ENCODE data around the gene HMCES.
"Not testable (repeated sequence)": the region's sequence is repeated elsewhere in the genome, so short reads cannot be mapped to it uniquely, and the experiment has no call there.

HMCES gene

DNA sequence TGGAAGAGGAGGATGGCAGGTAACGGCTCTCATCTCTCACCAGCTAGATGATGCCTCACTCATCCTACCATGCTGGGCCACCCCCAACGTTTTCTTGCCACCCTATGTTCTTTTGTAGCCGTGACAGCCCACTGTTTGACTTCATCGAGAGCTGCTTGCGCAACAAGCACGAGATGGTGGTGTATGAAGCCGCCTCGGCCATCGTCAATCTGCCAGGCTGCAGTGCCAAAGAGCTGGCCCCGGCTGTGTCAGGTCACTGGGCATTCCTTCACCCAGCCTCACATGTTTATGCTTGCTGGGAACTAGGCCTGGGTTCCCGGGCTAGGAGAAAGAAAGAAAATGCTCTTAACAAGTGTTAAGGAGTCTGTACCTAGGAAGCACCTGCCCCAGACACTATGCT is 21.1 kb upstream of the HMCES start:
- no peak for DNase-seq (ENCODE audit: low read depth)

DNA sequence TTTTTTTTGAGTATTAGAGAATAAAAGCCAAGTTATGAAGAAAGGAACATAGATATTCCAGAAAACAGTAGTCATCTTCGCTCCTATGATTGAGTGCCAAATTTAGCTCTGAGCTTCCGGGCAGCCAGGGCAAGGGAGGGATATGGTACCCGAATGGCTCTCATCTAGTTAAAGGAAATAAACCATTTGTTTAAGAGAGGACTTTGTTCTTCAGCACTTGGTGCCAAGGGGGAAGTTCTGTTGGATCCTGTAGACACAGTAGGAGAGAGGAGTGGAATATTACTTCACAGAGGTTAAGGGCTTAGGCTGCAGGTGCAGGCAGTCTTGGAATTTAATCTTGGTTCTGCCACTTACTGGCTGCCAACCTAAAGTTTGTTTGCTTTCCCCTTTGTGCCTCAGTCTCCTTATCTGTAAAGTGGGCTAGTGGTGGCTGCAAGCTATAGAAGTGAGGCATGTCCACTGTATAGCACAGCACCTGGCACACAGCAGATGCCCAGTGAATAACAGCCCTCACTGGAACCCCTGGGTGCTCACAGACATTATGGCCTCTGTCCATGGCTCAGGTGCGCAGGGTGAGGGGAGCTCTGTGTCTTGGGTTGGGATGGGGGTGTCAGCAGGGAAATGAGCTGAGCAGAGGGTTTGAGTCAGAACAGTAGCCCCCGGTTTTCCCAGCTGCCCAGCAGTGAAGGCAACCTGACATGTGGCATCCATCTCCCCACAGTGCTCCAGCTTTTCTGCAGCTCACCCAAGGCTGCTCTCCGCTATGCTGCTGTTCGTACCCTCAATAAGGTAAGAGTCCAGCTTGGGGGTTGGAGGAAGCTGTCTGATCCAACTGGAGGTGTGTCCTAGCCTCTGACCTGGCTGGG is 18.8 kb upstream of the HMCES start:
- no peak for DNase-seq (ENCODE audit: low read depth)

DNA sequence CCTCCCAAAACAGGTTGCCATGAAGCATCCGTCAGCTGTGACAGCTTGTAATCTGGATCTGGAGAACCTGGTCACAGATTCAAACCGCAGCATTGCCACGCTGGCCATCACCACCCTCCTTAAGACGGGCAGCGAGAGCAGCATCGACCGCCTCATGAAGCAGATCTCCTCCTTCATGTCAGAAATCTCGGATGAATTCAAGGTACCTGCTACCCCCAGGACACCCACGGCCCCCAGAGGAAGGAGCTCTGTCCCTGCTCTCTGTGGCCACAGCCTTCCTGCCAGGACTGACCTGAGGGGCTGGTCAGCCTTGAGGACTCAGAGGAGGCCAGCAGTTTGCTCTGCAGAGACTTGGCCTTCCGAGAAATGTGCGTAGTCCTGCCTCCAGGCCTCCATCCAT is 18.1 kb upstream of the HMCES start:
- DNase-seq (ENCODE audit: low read depth) = no peak

DNA sequence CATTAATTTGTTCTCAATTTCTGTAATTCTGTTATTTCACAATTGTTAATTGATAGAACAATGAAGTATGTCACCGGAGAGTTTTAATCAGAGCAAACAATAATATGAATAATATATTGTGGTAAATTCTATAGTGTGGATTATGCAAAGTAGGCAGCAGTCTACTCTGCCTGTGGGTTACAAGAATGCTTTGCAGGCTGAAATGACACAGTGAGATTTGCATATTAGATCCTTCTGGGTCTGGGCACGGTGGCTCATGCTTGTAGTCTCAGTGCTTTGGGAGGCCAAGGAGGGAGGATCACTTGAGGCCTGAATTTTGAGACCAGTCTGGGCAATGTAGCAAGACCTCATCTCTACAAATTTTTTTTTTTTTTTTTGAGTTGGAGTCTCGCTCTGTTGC is 16.8 kb upstream of the HMCES start:
- no peak for DNase-seq (ENCODE audit: low read depth)

DNA sequence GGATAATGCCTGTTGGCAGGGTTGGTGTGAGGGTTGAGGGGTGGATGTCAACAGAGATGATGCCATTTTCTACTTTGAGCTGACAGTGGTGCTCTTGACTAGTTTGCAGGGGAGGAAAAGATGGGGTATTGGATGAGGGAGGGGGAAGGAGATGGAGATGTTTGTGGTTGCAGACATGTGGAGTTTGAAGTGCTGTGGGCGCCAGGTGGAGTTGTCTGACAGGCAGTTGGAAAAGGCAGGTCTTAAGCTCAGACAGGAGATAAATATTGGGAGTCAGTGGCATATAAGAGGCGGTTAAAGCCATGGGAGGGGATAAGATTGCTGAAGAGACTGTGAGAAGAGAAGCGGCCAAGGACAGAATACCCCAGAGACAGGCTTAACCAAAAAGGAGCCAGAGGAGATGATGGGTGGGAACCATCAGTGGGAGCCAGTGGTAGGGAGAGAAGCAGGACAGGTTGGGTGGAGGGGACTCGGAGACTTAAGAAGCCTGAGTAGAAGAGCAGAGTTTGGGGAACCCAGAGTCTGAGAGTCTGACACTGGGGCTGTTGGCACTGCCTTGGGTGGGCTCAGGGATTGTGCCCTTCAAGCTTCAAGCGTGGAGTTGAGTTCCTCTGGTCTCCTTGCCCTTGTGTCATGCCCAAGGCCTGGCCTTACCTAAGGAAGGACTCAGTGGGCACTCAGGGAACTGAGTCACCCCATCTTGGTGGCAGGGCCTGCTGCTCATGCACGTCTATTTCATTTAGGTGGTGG is 15.3 kb upstream of the HMCES start:
- DNase-seq (ENCODE audit: low read depth) = no peak

DNA sequence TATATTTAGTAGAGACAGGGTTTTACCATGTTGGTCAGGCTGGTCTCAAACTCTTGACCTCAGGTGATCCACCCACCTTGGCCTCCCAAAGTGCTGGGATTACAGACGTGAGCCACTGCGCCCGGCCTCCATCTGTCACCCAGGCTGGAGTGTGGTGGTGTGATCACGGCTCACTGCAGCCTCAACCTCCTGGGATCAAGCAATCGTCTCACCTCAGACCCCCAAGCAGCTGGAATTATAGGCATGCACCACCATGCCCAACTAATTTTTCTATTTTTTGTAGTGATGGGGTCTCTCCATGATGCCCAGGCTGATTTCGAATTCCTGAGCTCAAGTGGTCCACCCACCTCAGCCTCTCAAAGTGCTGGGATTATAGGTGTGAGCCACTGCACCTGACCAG is 13.7 kb upstream of the HMCES start:
- DNase-seq (ENCODE audit: low read depth) = not testable (repeated sequence)

DNA sequence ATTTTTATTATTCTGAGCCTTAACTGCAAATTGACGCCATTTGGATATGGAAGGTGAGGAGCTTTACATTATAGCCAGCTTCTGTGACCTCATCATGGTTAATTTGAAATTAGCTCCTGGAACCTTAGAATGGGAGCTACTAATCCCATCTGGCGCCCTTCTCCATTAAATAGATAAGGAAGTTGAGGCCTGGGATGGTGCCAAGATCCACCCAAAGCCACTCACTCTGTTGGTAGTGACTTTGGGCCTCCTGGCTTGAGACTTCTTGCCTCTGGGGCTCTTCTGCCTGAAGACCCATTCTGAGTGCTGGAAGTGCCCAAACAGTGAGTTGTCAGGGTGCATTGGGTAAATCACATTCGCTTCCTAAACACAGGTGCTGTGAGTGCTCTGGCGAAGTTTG is 12.0 kb upstream of the HMCES start:
- no peak for DNase-seq (ENCODE audit: low read depth)

DNA sequence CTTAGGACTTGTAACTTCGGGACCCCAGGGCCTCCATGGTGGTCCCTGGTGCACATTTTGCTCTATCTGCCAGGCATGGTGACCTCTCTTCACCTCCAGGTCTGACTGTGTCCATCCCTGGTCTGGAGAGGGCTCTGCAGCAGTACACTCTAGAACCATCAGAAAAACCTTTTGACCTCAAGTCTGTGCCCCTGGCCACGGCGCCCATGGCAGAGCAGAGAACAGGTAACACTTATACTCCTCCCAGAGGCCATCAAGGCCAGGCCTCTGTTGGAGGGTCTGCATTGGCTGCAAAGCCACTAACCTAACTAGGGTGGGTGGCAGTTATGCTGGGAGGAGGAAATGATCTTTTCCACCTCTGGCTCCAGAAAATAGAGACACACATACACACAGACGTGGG is 10.3 kb upstream of the HMCES start:
- no peak for DNase-seq (ENCODE audit: low read depth)

DNA sequence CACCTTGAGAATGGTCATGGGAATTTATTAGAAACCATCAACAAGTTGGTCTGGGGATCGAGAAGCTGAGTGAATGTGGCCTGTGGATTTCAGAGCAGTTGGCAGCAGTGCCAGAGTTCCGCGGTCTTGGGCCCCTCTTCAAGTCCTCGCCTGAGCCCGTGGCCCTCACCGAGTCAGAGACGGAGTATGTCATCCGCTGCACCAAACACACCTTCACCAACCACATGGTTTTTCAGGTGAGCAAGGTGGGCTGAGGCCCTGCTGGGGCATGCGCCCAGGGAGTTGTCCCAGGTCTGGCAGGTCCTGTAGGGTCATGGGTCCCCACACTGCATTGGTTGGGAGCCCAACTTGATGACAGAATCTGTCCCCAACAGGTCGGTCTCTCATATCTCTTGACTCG is 7.0 kb upstream of the HMCES start:
- no peak for DNase-seq (ENCODE audit: low read depth)

DNA sequence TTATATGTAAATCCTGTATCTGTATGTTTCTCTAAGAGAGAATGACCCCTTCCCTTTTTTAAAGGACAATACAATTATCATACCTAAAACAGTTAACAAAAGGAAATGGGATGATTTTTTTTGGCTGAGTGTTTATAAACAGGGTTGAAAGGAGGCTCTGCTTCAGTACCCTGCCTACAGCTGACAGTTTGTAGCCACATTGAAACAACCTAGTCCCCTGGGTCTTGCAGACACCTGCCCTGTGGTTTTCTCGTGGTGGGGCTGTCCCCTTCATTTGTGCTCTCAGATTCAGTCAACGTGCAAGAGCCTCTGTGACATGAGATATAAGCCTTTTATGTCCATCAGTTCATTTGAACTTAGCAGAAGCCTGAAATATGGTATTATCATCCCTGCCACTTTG is 2.3 kb upstream of the HMCES start:
- DNase-seq (ENCODE audit: low read depth) = no peak

DNA sequence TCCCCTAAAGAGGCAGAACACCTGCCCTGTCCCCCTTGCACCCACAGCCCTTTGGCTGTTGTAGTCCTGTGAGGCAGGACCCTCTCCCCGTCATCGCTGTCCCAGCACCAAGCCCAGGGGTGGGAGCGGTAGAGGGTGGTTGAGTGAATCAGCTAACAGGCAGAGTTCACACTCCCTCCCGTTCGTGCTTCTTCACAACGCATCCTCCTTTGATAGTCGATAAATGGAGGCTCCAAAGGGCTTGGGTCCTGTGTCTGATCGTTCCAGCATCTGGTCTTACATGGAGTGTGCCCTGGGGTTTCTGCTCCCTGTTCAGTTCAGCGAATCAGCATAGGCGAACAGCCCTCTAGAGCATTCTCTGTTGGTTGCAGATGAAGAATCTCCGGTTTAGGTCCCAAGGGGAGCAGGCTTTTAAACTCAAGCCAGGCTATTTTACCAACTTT is 820 bp upstream of the HMCES start:
- no peak for DNase-seq (ENCODE audit: low read depth)

DNA sequence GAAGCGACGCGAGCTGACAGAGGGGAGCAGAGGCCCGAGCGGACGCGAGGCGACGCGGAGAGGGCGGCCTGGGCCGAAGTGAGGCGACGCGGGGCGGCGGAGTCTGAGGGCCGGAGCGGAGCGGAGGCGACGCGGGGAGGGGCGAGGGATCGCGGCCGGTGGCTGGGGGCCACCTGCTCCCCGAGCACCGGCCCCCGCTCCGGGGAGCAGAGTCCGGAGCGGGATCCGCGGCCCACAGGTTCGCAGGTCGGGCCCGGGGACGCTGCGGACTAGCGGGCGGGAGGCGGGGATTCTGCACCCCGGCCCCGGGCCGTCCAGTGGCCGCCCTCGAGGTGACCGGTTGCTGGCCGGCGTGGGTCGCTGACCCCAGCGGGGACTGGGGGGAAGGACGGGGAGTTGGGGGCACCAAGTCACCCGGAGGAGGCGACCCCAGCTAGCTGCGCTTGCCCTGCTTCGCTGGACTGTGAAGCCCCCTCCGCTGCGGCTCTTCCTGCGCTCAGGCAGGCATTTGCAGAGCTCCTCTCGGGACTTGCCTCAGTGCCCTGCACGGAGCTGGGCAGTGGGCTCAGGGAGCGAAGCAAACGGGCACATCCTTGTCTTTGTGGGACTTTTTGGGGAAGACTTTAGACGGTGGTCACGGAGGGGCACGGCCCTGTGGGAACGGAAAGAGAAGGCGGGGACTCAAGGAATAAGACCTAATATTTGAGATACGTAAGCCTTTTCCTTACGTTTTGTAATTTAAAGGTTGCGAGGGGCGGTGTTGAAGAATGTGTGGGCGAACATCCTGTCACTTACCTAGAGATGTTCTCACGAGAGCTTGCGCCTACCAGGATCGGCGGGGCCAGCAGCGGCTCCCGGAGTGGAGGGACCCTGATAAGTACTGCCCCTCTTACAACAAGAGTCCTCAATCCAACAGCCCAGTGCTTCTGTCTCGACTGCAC is 566 bp downstream of the HMCES start:
- no peak for DNase-seq (ENCODE audit: low read depth)

DNA sequence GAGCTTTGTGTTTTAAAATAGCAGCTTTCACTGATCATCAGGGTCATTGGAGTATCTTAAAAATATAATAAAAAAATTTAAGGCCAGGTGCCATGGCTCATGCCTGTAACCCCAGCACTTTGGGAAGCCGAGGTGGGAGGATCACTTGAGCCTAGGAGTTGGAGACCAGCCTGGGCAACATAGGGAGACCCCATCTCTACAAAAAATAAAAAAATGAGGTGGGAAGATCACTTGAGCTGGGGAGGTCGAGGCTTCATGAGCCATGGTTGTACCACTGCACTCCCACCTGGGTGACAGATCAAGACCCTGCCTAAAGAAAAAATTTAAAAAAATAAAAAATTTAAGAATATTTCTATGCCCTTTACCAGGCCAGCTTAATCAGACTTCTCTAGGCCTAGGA is 1.5 kb downstream of the HMCES start:
- no peak for DNase-seq (ENCODE audit: low read depth)

DNA sequence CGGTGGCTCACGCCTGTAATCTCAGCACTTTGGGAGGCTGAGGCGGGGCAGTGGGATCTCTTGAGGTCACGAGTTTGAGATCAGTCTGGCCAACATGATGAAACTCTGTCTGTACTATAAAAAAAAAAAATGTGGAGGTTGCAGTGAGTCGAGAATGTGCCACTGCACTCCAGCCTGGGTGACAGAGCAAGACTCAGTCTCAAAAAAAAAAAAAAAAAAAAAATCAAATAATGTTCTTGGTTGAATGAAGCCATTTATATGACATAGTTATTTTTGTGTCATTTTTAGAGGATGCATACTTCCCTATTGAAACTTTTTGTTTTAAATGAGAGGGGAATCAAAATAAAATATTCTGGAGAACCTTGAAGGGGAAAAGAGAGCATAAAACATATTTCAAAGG is 3.1 kb downstream of the HMCES start:
- no peak for DNase-seq (ENCODE audit: low read depth)

DNA sequence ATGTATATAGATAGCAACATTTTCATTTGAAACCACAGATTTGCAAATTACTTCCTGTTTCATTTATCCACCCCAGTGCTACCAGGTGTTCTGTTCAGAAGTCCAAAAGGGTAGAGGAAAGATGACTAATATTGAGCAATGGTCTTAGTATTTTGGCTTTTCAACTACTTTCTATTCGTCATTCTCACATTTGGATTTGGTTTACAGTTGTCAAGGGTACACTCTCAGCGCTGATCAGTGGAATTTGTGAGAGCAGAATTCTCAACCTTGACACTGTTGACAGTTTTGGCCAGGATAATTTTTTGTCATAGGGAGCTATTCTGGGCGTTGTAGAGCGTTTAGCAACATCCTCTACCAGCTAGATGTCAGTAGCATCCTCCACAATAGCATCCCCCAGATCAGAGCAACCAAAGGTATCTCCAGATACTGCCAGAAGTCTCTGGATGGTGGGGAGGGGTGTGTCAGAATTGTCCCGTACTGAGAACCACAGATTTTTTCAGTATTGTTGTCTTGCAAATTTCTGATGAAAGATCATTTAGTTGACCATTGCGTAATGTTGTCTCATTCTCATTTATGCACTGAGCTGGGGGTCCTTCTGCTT is 4.2 kb downstream of the HMCES start:
- DNase-seq (ENCODE audit: low read depth) = peak; percentile 81

DNA sequence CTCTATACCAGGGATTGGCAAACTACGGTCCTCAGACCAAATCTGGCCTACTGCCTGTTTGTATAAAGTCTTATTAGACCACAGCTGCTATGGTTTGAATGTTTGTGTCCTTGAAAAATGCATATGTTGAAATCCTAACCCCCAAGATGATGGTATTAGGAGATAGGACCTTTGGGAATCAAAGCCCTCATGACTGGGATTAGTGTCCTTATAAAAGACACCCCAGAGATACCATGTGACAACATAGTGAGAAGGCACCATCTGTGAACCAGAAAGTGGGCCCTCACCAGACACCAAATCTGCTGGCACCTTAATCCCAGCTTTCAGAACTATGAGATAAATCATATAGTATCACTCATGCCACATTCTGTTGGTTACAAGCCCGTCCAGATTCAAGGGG is 7.4 kb downstream of the HMCES start:
- DNase-seq (ENCODE audit: low read depth) = no peak

DNA sequence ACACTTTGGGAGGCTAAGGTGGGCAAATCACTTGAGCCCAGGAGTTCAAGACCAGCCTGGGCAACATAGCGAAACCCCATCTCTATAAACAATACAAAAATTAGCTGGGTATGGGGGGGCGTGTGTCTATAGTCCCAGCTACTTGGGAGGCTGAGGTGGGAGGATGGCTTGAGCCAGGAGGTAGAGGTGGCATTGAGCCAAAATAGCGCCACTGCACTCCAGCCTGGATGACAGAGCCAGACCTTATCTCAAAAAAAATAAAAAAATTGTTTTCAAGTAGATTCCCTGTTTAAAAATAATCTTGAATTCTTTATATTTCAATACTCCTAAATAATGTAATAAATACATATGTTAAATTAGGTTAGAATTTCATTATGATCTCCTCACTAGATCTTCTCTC is 9.8 kb downstream of the HMCES start:
- no peak for DNase-seq (ENCODE audit: low read depth)

DNA sequence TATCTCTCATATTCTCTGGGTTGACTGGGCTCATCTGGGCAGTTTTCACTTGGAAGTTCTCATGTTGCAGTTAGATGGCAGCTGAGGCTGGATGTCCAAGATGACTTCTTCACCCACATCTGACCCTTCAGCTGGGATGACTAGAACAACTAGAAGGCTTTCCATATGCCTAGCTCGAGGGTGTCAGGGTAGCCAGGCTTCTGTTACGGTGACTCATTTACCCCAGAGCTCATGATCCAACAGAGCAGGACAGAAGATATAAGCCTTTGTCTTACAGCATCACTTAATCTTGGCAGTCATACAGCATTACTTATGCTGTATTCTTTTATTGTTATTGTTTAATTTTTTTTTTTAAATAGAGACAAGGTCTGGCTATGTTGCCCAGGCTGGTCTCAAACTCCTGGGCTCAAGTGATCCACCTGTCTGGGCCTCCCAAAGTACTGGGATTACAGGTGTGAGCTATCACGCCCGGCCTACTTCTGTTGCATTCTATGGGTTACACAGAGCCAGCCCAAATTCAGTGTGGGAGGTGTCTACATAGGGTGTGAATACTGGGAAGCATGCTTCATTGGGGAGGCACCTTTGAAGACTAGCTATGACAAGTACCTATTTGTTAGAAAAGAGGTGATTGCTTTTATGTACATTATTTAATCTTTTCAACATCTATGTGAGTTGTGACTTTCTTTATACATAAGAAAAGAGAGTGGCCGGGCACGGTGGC is 10.7 kb downstream of the HMCES start:
- DNase-seq (ENCODE audit: low read depth) = no peak

DNA sequence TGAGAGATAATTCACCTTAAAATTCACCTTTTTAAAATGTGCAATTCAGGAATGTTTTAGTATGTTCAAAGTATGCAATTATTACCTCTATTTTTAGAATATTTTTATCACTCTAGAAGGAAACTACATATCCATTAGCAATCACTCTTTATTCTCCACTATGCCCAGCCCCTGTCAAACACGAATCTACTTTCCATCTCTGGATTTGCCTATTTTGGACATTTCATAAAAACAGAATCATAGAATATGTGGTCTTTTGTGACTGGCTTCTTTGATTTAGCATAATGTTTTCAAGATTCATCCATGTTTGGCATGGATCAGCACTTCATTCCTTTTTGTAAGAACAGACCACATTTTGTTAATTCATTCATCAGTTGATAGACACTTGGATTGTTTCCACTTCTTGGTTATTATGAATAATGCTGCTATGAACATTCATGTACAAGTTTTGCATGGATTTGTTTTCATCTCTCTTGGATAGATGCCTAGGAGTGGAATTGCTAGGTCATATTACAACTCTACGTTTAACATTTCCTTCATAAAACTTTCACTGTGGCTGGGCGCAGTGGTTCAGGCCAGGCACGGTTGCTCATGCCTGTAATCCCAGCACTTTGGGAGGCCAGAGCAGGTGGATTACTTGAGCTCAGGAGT is 12.7 kb downstream of the HMCES start:
- no peak for DNase-seq (ENCODE audit: low read depth)

DNA sequence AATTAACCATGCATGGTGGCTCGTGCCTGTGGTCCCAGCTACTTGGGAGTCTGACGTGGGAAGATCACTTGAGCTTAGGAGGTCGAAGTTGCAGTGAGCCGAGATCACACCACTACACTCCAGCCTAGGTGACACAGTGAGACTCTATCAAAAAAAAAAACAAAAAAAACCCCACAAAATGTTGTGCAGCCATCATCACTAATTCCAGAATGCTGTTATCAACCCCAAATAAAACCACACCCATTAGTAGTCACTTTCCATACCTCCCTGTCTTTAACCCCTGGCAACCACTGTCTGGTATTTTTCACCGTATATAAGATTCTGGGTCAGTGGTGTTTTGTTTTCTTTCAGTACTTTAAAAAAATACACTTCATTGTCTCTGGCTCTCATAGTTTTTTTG is 16.6 kb downstream of the HMCES start:
- DNase-seq (ENCODE audit: low read depth) = no peak
